ENCODE results near the gene ZNF536. TPM values are rescaled to one million over a fixed set of nuclear protein-coding genes. Genes with fewer than 3 reads are reported as not detected.

ZNF536 gene
- total RNA-seq, 1 donor from 2014 or later, result 0.43 TPM

DNA sequence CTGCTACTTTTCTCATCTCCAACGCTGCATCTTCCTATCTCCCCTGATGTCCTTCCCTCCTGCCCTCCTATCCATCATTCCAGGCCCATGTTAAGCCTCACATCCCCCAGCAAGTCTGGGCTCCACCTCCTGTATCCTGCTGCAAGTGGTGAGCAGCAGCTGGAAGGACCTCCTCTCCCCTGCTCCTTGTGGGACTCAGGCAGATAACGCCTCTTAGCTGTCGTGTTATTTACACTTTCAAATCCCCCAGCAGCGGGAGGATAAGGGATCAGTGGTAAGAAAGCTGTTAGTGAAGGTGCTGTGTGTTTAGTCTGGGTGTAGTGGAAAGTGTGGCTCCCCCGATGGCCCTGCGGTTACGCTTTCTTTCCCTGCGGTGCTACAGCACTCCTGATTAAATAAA is 211.9 kb downstream of the ZNF536 start:
- Histone ChIP-seq H3K27me3 (ENCODE audit: insufficient read depth, low read length) (no peaks in the 10 kb centered on the region), H3K4me2 (ENCODE audit: low read length) (no peak overlapping the region), H3K4me1 (ENCODE audit: insufficient read depth, low read length) (no peaks in the 10 kb centered on the region), H3K79me2 (ENCODE audit: insufficient read depth, low read length) (no peaks in the 10 kb centered on the region), H3K4me3 (ENCODE audit: insufficient read depth, low read depth, low read length) (no peak overlapping the region), H3K27ac (ENCODE audit: low read depth, low read length) (no peak overlapping the region), H2AFZ (ENCODE audit: low read depth, low read length) (no peak overlapping the region), H3K9ac (ENCODE audit: low read length) (no peak overlapping the region), H3K36me3 (ENCODE audit: insufficient read depth, low read length) (no peaks in the 10 kb centered on the region), H3K9me3 (ENCODE audit: insufficient read depth, low read depth, low read length) (peaks cover 3% of the 10 kb centered on the region), H4K20me1 (ENCODE audit: insufficient read depth, low read length) (no peaks in the 10 kb centered on the region)
- H3K27me3 Mint-ChIP-seq (ENCODE audit: low read depth, unreplicated experiment), result peaks cover 48% of the 10 kb centered on the region
- no peaks in the 10 kb centered on the region for H3K36me3 Mint-ChIP-seq (ENCODE audit: low read depth, unreplicated experiment)
- H3K4me3 Mint-ChIP-seq (ENCODE audit: unreplicated experiment), result no peak overlapping the region
- no peak for FAIRE-seq
- TF ChIP-seq CTCF (IDR thresholded peaks at IDR 0.05; ENCODE audit: insufficient read depth, low read depth, low read length) (no peak), EZH2 (IDR thresholded peaks at IDR 0.05; ENCODE audit: insufficient read depth, low read length) (no peak)
- DNase-seq (ENCODE audit: low read depth), result no peak
- H3K9me3 Mint-ChIP-seq (ENCODE audit: unreplicated experiment), result no peaks in the 10 kb centered on the region
- no peaks in the 10 kb centered on the region for H3K4me1 Mint-ChIP-seq (ENCODE audit: low read depth, unreplicated experiment)
- H3K27ac Mint-ChIP-seq (ENCODE audit: unreplicated experiment), result no peak overlapping the region

- TF ChIP-seq EZH2 (IDR thresholded peaks at IDR 0.05; ENCODE audit: insufficient read depth, low read length), result no peak
- TF ChIP-seq CTCF (IDR thresholded peaks at IDR 0.05; ENCODE audit: insufficient read depth, low read depth, low read length), result no peak
- Histone ChIP-seq H3K36me3 (ENCODE audit: insufficient read depth, low read length) (no peaks in the 10 kb centered on the region), H4K20me1 (ENCODE audit: insufficient read depth, low read length) (no peaks in the 10 kb centered on the region), H3K27me3 (ENCODE audit: insufficient read depth, low read length) (no peaks in the 10 kb centered on the region), H3K27ac (ENCODE audit: low read depth, low read length) (no peak overlapping the region), H3K4me3 (ENCODE audit: insufficient read depth, low read depth, low read length) (no peak overlapping the region), H3K9ac (ENCODE audit: low read length) (no peak overlapping the region), H3K4me2 (ENCODE audit: low read length) (no peak overlapping the region), H3K4me1 (ENCODE audit: insufficient read depth, low read length) (no peaks in the 10 kb centered on the region), H3K9me3 (ENCODE audit: insufficient read depth, low read depth, low read length) (peaks cover 3% of the 10 kb centered on the region), H3K79me2 (ENCODE audit: insufficient read depth, low read length) (no peaks in the 10 kb centered on the region), H2AFZ (ENCODE audit: low read depth, low read length) (no peak overlapping the region)
- DNase-seq (ENCODE audit: low read depth), result no peak
- Mint-ChIP-seq H3K36me3 (ENCODE audit: low read depth, unreplicated experiment) (no peaks in the 10 kb centered on the region), H3K27ac (ENCODE audit: unreplicated experiment) (no peak overlapping the region), H3K9me3 (ENCODE audit: unreplicated experiment) (no peaks in the 10 kb centered on the region), H3K27me3 (ENCODE audit: low read depth, unreplicated experiment) (peaks cover 35% of the 10 kb centered on the region), H3K4me3 (ENCODE audit: unreplicated experiment) (no peak overlapping the region), H3K4me1 (ENCODE audit: low read depth, unreplicated experiment) (no peaks in the 10 kb centered on the region)
- no peak for FAIRE-seq
Measured at GRCh38 chr19:30587869-30588268, 215.7 kb downstream of the ZNF536 start.

DNA sequence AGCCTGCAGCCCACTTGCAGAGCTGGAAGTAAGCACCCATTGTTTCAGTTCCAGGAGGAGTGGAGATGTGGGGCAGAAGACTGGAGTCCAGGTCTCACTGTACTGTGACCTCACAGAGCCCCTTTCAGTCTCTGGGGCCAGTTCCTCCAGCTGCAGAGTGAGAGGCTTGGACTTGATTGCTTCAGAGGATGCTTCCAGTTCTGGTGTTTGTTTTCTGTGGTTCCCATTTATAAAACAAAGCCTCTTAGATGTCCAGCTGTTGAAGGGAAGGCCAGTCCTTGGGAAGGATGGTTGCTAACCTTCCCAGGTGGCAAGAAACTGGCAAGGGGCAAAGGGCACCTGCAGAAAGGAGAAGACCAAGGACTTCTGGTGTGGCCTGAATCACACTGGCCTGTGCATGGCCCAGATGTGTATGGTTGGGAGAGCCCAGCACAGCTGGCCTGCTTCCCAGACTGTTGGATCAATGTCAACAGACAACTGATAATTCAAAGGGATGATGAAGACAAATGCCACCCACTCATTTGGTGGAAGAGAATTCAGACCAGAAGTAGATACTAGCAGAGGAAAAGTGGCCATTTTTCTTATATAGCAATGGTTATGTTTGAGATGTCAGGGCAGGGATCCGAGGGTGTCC is 218.5 kb downstream of the ZNF536 start:
- no peak overlapping the region for H2AFZ ChIP-seq (ENCODE audit: low read depth, low read length)
- no peaks in the 10 kb centered on the region for H4K20me1 ChIP-seq (ENCODE audit: insufficient read depth, low read length)
- no peaks in the 10 kb centered on the region for H3K79me2 ChIP-seq (ENCODE audit: insufficient read depth, low read length)
- peaks cover 4% of the 10 kb centered on the region for H3K9me3 Mint-ChIP-seq (ENCODE audit: unreplicated experiment)
- no peak overlapping the region for H3K27ac Mint-ChIP-seq (ENCODE audit: unreplicated experiment)
- H3K27me3 Mint-ChIP-seq (ENCODE audit: low read depth, unreplicated experiment), result peaks cover 22% of the 10 kb centered on the region
- no peak for DNase-seq (ENCODE audit: low read depth)
- no peaks in the 10 kb centered on the region for H3K27me3 ChIP-seq (ENCODE audit: insufficient read depth, low read length)
- TF ChIP-seq EZH2 (IDR thresholded peaks at IDR 0.05; ENCODE audit: insufficient read depth, low read length), result no peak
- TF ChIP-seq CTCF (IDR thresholded peaks at IDR 0.05; ENCODE audit: insufficient read depth, low read depth, low read length), result no peak
- H3K36me3 Mint-ChIP-seq (ENCODE audit: low read depth, unreplicated experiment), result no peaks in the 10 kb centered on the region
- FAIRE-seq, result no peak
- H3K4me3 ChIP-seq (ENCODE audit: insufficient read depth, low read depth, low read length), result no peak overlapping the region
- H3K27ac ChIP-seq (ENCODE audit: low read depth, low read length), result no peak overlapping the region
- no peak overlapping the region for H3K9ac ChIP-seq (ENCODE audit: low read length)
- H3K4me1 ChIP-seq (ENCODE audit: insufficient read depth, low read length), result no peaks in the 10 kb centered on the region
- no peaks in the 10 kb centered on the region for H3K36me3 ChIP-seq (ENCODE audit: insufficient read depth, low read length)
- H3K9me3 ChIP-seq (ENCODE audit: insufficient read depth, low read depth, low read length), result peaks cover 3% of the 10 kb centered on the region
- no peaks in the 10 kb centered on the region for H3K4me1 Mint-ChIP-seq (ENCODE audit: low read depth, unreplicated experiment)
- no peak overlapping the region for H3K4me3 Mint-ChIP-seq (ENCODE audit: unreplicated experiment)
- H3K4me2 ChIP-seq (ENCODE audit: low read length), result no peak overlapping the region

Measured in astrocyte (in vitro differentiated cells and primary cell).